Measurements from ENCODE around the gene MAN2B2.
A peak's percentile ranks its signal among the peaks of the same experiment; 100 is the strongest.

Gene MAN2B2

GRCh38 chr4:6574747-6575502, at the start of gene MAN2B2:
TSS of gene MAN2B2 (plus strand) at chr4:6575189. CDS start at chr4:6575211, 22 bp downstream.
- peak; percentile 89 for FAIRE-seq
- peak; percentile 94 for DNase-seq (ENCODE audit: insufficient read length, low spot score)

- FAIRE-seq = no peak
- DNase-seq (ENCODE audit: insufficient read length, low spot score) = no peak
These were observed 49.5 kb upstream of the MAN2B2 start for GRCh38 chr4:6525474-6525873.

GRCh38 chr4:6526156-6526555, 48.8 kb upstream of the MAN2B2 start:
- FAIRE-seq (no peak), DNase-seq (ENCODE audit: insufficient read length, low spot score) (no peak)

GRCh38 chr4:6526671-6527091, 48.3 kb upstream of the MAN2B2 start:
- FAIRE-seq = no peak
- no peak for DNase-seq (ENCODE audit: insufficient read length, low spot score)

GRCh38 chr4:6527259-6527658, 47.7 kb upstream of the MAN2B2 start:
- FAIRE-seq = no peak
- no peak for DNase-seq (ENCODE audit: insufficient read length, low spot score)

GRCh38 chr4:6527683-6528595, 47.0 kb upstream of the MAN2B2 start:
- FAIRE-seq (no peak), DNase-seq (ENCODE audit: insufficient read length, low spot score) (no peak)

GRCh38 chr4:6529021-6529420, 46.0 kb upstream of the MAN2B2 start:
- DNase-seq (ENCODE audit: insufficient read length, low spot score) (no peak), FAIRE-seq (no peak)

GRCh38 chr4:6530301-6530700, 44.7 kb upstream of the MAN2B2 start:
- FAIRE-seq (no peak), DNase-seq (ENCODE audit: insufficient read length, low spot score) (no peak)

GRCh38 chr4:6530964-6531363, 44.0 kb upstream of the MAN2B2 start:
- FAIRE-seq (no peak), DNase-seq (ENCODE audit: insufficient read length, low spot score) (no peak)

GRCh38 chr4:6532102-6532501, 42.9 kb upstream of the MAN2B2 start:
- FAIRE-seq (no peak), DNase-seq (ENCODE audit: insufficient read length, low spot score) (no peak)

- DNase-seq (ENCODE audit: insufficient read length, low spot score) (no peak), FAIRE-seq (no peak)
These were observed 42.3 kb upstream of the MAN2B2 start for GRCh38 chr4:6532658-6533057.

- DNase-seq (ENCODE audit: insufficient read length, low spot score) (no peak), FAIRE-seq (peak; percentile 99)
These were observed 40.9 kb upstream of the MAN2B2 start for GRCh38 chr4:6534050-6534449.

GRCh38 chr4:6534618-6535328, 40.2 kb upstream of the MAN2B2 start:
- FAIRE-seq (no peak), DNase-seq (ENCODE audit: insufficient read length, low spot score) (no peak)

GRCh38 chr4:6535329-6535692, 39.7 kb upstream of the MAN2B2 start:
- DNase-seq (ENCODE audit: insufficient read length, low spot score) (no peak), FAIRE-seq (no peak)

GRCh38 chr4:6535706-6536105, 39.3 kb upstream of the MAN2B2 start:
- DNase-seq (ENCODE audit: insufficient read length, low spot score) (no peak), FAIRE-seq (no peak)

- no peak for FAIRE-seq
- DNase-seq (ENCODE audit: insufficient read length, low spot score) = no peak
These were observed 36.9 kb upstream of the MAN2B2 start for GRCh38 chr4:6538111-6538510.

GRCh38 chr4:6538575-6538974, 36.4 kb upstream of the MAN2B2 start:
- no peak for DNase-seq (ENCODE audit: insufficient read length, low spot score)
- no peak for FAIRE-seq

GRCh38 chr4:6539009-6539764, 35.8 kb upstream of the MAN2B2 start:
- FAIRE-seq = no peak
- no peak for DNase-seq (ENCODE audit: insufficient read length, low spot score)

GRCh38 chr4:6540879-6541278, 34.1 kb upstream of the MAN2B2 start:
- FAIRE-seq (no peak), DNase-seq (ENCODE audit: insufficient read length, low spot score) (no peak)

GRCh38 chr4:6541789-6542188, 33.2 kb upstream of the MAN2B2 start:
- no peak for FAIRE-seq
- DNase-seq (ENCODE audit: insufficient read length, low spot score) = peak; percentile 36

- no peak for FAIRE-seq
- DNase-seq (ENCODE audit: insufficient read length, low spot score) = no peak
These were observed 32.0 kb upstream of the MAN2B2 start for GRCh38 chr4:6542951-6543350.

Measured in HTR-8/SVneo (cell line).